Thymus (tissue), 11 donors: ENCODE measurements around the gene BCL2L1. TPM values are rescaled to one million over a fixed set of nuclear protein-coding genes. Genes with fewer than 3 reads are reported as not detected.

Experiments
- DNase-seq, 9 donors: peaks; one replicate each; pipeline ENCODE4 v3.0.0-alpha.2; 2013; ENCODE audit warnings: low spot score in 9 of 9, low read depth in 6 of 9, missing footprints in 1 of 9
- H3K27ac ChIP-seq, 2 donors: one replicate each; pipeline ENCODE4 v1.5.1; 2013; ENCODE audit warnings: control low read depth in 1 of 2, low read depth in 1 of 2, low read length in 1 of 2, mild to moderate bottlenecking in 1 of 2, moderate library complexity in 1 of 2
- H3K27me3 ChIP-seq, 2 donors: one replicate each; pipeline ENCODE4 v1.5.1; 2013; ENCODE audit warnings: low read length in 1 of 2; ENCODE audit not compliant: control insufficient read depth in 2 of 2, insufficient read depth in 1 of 2
- H3K36me3 ChIP-seq, 2 donors: one replicate each; pipeline ENCODE4 v1.5.1; 2013; ENCODE audit warnings: low read length in 1 of 2, mild to moderate bottlenecking in 1 of 2, moderate library complexity in 1 of 2; ENCODE audit not compliant: control insufficient read depth in 2 of 2, insufficient read depth in 2 of 2
- H3K4me1 ChIP-seq, 2 donors: one replicate each; pipeline ENCODE4 v1.5.1; 2013; ENCODE audit warnings: low read length in 2 of 2; ENCODE audit not compliant: control insufficient read depth in 2 of 2, insufficient read depth in 2 of 2
- H3K4me3 ChIP-seq, 2 donors: one replicate each; pipeline ENCODE4 v1.5.1; 2013; ENCODE audit warnings: low read length in 2 of 2, control low read depth in 1 of 2, mild to moderate bottlenecking in 1 of 2
- H3K9me3 ChIP-seq, 2 donors: one replicate each; pipeline ENCODE4 v1.5.1; 2013; ENCODE audit warnings: low read length in 1 of 2, mild to moderate bottlenecking in 1 of 2; ENCODE audit not compliant: control insufficient read depth in 2 of 2, insufficient read depth in 1 of 2
- WGBS: extraction: QIAGEN DNeasy Blood & Tissue Kit; methylation state at CpG from one replicate; pipeline ENCODE4 v1.1.7; 2013; 5-methylcytosine and 5-hydroxymethylcytosine counted together
- polyA plus RNA-seq: library from polyadenylated mRNA; stranded (reverse); fragments of 200-250 nt; gene quantifications from one replicate; pipeline ENCODE4 v1.2.3, GENCODE V29; 2013
- total RNA-seq: library from RNA; stranded (reverse); fragments of 120-200 nt; gene quantifications from one replicate; pipeline ENCODE4 v1.2.4, GENCODE V29; 2013
- donor health status: healthy.

The BCL2L1 gene
- total and polyA plus RNA-seq, 2 donors: 58.3 to 120 TPM

- 91% methylated on average over 9 of the region's 9 CpGs for WGBS
- Histone ChIP-seq H3K4me3 (peak overlapping the region; percentile 25 to 37), H3K27ac (peak overlapping the region; percentile 86 to 98), H3K36me3 (peaks cover 42 to 85% of the 10 kb centered on the region in 2 donors), H3K9me3 (peaks cover 0 to 4% of the 10 kb centered on the region in 2 donors), H3K27me3 (no peaks in the 10 kb centered on the region), H3K4me1 (peaks cover 71 to 90% of the 10 kb centered on the region in 2 donors)
- DNase-seq: peak in 1 of 9 donors; percentile 9
Observed at GRCh38 chr20:31713312-31714273, 9.1 kb downstream of the BCL2L1 start.

DNA sequence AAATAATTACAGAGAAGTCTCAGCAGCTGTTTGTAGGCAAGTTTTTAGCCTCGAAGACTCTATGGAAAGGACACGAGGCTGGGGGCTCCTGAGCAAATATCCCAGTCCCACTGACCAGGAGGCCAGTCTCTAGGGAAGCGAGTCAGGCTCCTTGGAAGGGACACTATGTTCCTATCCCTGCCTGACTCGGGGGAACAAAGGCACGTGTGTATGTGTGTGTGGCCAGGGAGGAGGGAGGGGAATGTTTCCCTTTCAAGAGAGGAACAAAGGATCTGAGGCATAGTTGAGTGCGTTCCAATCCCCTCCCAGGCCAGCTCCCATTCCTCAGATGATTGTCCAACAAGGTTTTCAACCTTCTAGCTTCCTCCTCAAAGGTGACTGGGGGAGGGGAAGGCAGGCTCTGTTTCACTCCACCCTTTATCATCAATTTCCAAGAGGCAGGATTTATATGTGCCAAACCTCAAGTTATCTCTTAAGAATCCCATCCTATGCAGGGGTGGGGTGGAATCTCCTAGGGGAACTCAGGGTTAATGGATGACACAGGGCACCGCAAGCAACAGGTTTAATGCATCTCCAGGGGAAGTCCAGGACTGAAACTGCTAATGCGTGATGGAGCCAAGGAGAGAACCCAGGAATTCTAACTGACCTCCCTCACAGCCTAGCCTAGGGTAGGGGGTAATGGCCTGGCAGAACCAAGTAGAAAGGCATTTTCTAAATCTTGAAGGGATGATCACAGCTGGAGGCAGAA is 9.9 kb downstream of the BCL2L1 start:
- Histone ChIP-seq H3K36me3 (peaks cover 47 to 85% of the 10 kb centered on the region in 2 donors), H3K4me3 (peak overlapping the region; percentile 22 to 37), H3K9me3 (peaks cover 0 to 4% of the 10 kb centered on the region in 2 donors), H3K4me1 (peaks cover 75 to 92% of the 10 kb centered on the region in 2 donors), H3K27me3 (no peaks in the 10 kb centered on the region), H3K27ac (peak overlapping the region; percentile 86 to 98)
- peak in 1 of 9 donors; percentile 25 for DNase-seq
- WGBS: 84% methylated on average over 8 of the region's 8 CpGs

DNA sequence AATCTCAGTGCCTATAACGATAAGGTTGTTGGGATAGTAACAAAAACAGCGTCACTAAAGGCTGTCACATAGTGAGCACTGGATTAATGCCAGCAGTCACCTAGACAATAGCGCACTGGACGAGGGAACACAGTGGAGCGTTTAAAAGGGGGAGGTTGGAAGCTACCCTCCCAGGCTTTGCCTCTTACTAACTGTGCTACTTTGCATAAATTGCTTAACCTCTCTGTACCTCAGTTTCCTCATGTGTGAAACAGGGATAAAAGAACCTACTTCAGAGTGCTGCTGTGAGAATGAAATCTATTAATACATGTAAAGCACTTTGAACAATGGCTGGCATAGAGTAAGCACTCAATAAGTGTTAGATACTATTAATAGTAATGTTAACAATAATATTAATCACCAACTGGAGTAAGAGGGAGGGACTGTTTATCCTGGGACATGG is 10.5 kb downstream of the BCL2L1 start:
- H3K27ac ChIP-seq: peak overlapping the region; percentile 83 to 98
- H3K27me3 ChIP-seq: no peaks in the 10 kb centered on the region
- H3K4me3 ChIP-seq: peak overlapping the region; percentile 22 to 37
- peaks cover 46 to 84% of the 10 kb centered on the region in 2 donors for H3K36me3 ChIP-seq
- whole genome bisulfite sequencing: 88% methylated on average over 5 of the region's 5 CpGs
- peak in 1 of 9 donors; percentile 34 for DNase-seq
- peaks cover 73 to 92% of the 10 kb centered on the region in 2 donors for H3K4me1 ChIP-seq
- peaks cover 0 to 4% of the 10 kb centered on the region in 2 donors for H3K9me3 ChIP-seq

DNA sequence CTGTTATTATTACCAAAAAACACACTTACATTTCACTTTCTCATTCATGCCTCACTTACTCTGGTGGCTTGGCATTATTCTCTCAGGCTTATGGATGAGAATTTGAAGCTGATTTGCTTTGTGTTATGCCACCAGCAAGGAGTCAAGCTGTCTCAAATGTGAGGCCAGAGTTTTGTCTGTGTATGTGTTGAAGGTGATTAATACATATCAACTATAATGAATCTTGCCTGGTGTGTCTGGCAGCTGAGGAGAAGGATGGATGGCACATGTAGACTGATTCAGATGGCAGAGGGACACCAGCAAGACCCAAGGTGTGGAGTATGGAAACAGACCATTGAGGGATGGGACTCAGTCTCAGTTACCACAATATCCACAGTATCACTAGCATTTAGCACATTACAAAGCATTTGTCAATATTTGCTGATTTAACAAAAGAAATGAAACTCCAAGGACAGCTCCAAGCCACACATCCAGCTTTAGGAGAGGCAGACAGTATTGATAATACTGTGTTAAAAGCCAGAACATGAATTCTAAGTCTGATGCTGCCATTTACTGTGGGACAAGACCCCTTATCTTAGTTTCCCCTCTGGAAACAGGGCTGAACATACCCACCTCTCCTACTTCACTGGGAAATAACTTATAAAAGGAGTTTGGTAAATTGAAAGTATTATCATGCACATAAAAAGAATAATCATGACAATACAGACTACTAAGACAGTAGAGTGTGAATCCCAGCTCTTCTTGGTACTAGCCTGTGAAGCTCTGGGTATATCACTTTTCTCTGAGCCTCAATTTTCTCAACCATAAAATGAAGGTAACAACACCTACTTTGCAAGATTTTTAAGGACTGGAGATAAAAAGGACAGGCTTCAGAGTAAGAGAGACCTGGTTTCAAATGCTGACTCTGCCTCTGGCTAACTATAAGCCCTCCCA is 11.2 kb downstream of the BCL2L1 start:
- no peaks in the 10 kb centered on the region for H3K27me3 ChIP-seq
- H3K36me3 ChIP-seq: peaks cover 52 to 84% of the 10 kb centered on the region in 2 donors
- peaks cover 0 to 4% of the 10 kb centered on the region in 2 donors for H3K9me3 ChIP-seq
- peak overlapping the region; percentile 22 to 37 for H3K4me3 ChIP-seq
- peak in 1 of 9 donors; percentile 4 for DNase-seq
- peak overlapping the region; percentile 80 to 98 for H3K27ac ChIP-seq
- H3K4me1 ChIP-seq: peaks cover 80 to 94% of the 10 kb centered on the region in 2 donors

- DNase-seq: peak in 1 of 9 donors; percentile 53
- Histone ChIP-seq H3K4me1 (peaks cover 87 to 97% of the 10 kb centered on the region in 2 donors), H3K36me3 (peaks cover 56 to 85% of the 10 kb centered on the region in 2 donors), H3K27ac (peak overlapping the region; percentile 86 to 98), H3K9me3 (peaks cover 0 to 4% of the 10 kb centered on the region in 2 donors), H3K4me3 (peak overlapping the region; percentile 22 to 37), H3K27me3 (no peaks in the 10 kb centered on the region)
- 91% methylated on average over 5 of the region's 5 CpGs for WGBS
Observed at GRCh38 chr20:31710423-31711108, 12.1 kb downstream of the BCL2L1 start.

DNA sequence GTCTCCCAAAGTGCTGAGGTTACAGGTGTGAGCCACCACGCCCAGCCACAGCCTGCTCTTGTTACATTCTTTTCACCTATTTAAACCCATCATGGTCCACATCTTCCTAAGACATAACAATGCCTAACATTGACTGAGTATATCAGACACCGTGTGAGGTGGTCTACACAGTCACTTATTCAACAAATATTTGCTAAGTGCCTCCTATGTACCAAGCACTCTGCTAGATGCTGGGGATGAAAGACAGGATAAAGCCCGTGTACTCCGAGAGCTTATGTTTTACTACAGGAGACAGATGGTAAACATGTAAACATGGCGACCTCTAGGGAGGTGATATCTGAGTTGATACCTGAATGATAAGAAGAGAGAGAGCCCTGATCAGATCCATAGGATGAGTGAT is 12.7 kb downstream of the BCL2L1 start:
- peak overlapping the region; percentile 86 to 98 for H3K27ac ChIP-seq
- peaks cover 86 to 98% of the 10 kb centered on the region in 2 donors for H3K4me1 ChIP-seq
- peak in 1 of 9 donors; percentile 20 for DNase-seq
- no peaks in the 10 kb centered on the region for H3K27me3 ChIP-seq
- H3K9me3 ChIP-seq: peaks cover 0 to 4% of the 10 kb centered on the region in 2 donors
- no peak overlapping the region for H3K4me3 ChIP-seq
- H3K36me3 ChIP-seq: peaks cover 53 to 84% of the 10 kb centered on the region in 2 donors
- 94% methylated on average over 5 of the region's 5 CpGs for WGBS

GRCh38 chr20:31708736-31709534 is 13.7 kb downstream of the BCL2L1 start:
- H3K27ac ChIP-seq: peak overlapping the region; percentile 89 to 98
- peak in 7 of 9 donors; percentile 71 to 93 (median 83) for DNase-seq
- H3K27me3 ChIP-seq: no peaks in the 10 kb centered on the region
- peak overlapping the region in 1 of 2 donors; percentile 22 for H3K4me3 ChIP-seq
- 88% methylated on average over 11 of the region's 11 CpGs for WGBS
- peaks cover 56 to 84% of the 10 kb centered on the region in 2 donors for H3K36me3 ChIP-seq
- H3K4me1 ChIP-seq: peaks cover 86 to 98% of the 10 kb centered on the region in 2 donors
- peaks cover 0 to 4% of the 10 kb centered on the region in 2 donors for H3K9me3 ChIP-seq
